ENCODE measurements around the gene HADHA.

DNA sequence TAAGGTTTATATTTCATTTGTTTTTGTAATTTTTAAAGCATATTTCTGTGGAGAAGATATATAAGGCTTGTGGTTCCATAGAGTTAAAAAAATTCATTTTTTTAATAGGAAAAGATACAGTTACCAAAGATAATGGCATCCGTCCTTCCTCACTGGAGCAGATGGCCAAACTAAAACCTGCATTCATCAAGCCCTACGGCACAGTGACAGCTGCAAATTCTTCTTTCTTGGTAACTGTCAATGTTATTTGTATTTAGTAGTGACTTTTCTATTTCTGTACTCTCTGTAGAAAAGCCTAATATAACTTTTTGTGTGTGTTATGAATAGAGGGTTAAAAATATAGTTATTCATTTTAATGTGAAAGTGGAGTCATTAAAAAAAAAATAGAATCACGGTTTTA is 35.5 kb upstream of the HADHA start:
- TF ChIP-seq, protein P1, sequence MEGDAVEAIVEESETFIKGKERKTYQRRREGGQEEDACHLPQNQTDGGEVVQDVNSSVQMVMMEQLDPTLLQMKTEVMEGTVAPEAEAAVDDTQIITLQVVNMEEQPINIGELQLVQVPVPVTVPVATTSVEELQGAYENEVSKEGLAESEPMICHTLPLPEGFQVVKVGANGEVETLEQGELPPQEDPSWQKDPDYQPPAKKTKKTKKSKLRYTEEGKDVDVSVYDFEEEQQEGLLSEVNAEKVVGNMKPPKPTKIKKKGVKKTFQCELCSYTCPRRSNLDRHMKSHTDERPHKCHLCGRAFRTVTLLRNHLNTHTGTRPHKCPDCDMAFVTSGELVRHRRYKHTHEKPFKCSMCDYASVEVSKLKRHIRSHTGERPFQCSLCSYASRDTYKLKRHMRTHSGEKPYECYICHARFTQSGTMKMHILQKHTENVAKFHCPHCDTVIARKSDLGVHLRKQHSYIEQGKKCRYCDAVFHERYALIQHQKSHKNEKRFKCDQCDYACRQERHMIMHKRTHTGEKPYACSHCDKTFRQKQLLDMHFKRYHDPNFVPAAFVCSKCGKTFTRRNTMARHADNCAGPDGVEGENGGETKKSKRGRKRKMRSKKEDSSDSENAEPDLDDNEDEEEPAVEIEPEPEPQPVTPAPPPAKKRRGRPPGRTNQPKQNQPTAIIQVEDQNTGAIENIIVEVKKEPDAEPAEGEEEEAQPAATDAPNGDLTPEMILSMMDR (IDR thresholded peaks at IDR 0.05) = no peak
- TF ChIP-seq CREB1 (CRISPR knock-in tag; IDR thresholded peaks at IDR 0.05) (no peak), MXD4 (CRISPR knock-in tag; IDR thresholded peaks at IDR 0.05; ENCODE audit: borderline replicate concordance) (no peak), RELA (CRISPR knock-in tag; IDR thresholded peaks at IDR 0.05; ENCODE audit: borderline replicate concordance) (no peak), NFE2L1 (CRISPR knock-in tag; IDR thresholded peaks at IDR 0.05) (no peak), TEAD4 (CRISPR knock-in tag; IDR thresholded peaks at IDR 0.05) (no peak), EMX1 (CRISPR knock-in tag; IDR thresholded peaks at IDR 0.05) (no peak), ZNF396 (CRISPR knock-in tag; IDR thresholded peaks at IDR 0.05; ENCODE audit: borderline replicate concordance) (no peak), JUN (CRISPR knock-in tag; IDR thresholded peaks at IDR 0.05) (no peak)
- TF ChIP-seq, protein P2, sequence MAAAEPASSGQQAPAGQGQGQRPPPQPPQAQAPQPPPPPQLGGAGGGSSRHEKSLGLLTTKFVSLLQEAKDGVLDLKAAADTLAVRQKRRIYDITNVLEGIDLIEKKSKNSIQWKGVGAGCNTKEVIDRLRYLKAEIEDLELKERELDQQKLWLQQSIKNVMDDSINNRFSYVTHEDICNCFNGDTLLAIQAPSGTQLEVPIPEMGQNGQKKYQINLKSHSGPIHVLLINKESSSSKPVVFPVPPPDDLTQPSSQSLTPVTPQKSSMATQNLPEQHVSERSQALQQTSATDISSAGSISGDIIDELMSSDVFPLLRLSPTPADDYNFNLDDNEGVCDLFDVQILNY (CRISPR knock-in tag; IDR thresholded peaks at IDR 0.05) = no peak
- TF ChIP-seq, protein P3, sequence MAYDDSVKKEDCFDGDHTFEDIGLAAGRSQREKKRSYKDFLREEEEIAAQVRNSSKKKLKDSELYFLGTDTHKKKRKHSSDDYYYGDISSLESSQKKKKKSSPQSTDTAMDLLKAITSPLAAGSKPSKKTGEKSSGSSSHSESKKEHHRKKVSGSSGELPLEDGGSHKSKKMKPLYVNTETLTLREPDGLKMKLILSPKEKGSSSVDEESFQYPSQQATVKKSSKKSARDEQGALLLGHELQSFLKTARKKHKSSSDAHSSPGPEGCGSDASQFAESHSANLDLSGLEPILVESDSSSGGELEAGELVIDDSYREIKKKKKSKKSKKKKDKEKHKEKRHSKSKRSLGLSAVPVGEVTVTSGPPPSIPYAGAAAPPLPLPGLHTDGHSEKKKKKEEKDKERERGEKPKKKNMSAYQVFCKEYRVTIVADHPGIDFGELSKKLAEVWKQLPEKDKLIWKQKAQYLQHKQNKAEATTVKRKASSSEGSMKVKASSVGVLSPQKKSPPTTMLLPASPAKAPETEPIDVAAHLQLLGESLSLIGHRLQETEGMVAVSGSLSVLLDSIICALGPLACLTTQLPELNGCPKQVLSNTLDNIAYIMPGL (CRISPR knock-in tag; IDR thresholded peaks at IDR 0.05) = no peak
- TF ChIP-seq, protein P4, sequence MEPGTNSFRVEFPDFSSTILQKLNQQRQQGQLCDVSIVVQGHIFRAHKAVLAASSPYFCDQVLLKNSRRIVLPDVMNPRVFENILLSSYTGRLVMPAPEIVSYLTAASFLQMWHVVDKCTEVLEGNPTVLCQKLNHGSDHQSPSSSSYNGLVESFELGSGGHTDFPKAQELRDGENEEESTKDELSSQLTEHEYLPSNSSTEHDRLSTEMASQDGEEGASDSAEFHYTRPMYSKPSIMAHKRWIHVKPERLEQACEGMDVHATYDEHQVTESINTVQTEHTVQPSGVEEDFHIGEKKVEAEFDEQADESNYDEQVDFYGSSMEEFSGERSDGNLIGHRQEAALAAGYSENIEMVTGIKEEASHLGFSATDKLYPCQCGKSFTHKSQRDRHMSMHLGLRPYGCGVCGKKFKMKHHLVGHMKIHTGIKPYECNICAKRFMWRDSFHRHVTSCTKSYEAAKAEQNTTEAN (CRISPR knock-in tag; IDR thresholded peaks at IDR 0.05) = no peak
- TF ChIP-seq, protein P5, sequence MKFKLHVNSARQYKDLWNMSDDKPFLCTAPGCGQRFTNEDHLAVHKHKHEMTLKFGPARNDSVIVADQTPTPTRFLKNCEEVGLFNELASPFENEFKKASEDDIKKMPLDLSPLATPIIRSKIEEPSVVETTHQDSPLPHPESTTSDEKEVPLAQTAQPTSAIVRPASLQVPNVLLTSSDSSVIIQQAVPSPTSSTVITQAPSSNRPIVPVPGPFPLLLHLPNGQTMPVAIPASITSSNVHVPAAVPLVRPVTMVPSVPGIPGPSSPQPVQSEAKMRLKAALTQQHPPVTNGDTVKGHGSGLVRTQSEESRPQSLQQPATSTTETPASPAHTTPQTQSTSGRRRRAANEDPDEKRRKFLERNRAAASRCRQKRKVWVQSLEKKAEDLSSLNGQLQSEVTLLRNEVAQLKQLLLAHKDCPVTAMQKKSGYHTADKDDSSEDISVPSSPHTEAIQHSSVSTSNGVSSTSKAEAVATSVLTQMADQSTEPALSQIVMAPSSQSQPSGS (CRISPR knock-in tag; IDR thresholded peaks at IDR 0.05; ENCODE audit: borderline replicate concordance, low read depth) = no peak
- TF ChIP-seq, protein P6, sequence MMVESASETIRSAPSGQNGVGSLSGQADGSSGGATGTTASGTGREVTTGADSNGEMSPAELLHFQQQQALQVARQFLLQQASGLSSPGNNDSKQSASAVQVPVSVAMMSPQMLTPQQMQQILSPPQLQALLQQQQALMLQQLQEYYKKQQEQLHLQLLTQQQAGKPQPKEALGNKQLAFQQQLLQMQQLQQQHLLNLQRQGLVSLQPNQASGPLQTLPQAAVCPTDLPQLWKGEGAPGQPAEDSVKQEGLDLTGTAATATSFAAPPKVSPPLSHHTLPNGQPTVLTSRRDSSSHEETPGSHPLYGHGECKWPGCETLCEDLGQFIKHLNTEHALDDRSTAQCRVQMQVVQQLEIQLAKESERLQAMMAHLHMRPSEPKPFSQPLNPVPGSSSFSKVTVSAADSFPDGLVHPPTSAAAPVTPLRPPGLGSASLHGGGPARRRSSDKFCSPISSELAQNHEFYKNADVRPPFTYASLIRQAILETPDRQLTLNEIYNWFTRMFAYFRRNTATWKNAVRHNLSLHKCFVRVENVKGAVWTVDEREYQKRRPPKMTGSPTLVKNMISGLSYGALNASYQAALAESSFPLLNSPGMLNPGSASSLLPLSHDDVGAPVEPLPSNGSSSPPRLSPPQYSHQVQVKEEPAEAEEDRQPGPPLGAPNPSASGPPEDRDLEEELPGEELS (CRISPR knock-in tag; IDR thresholded peaks at IDR 0.05) = no peak
